AG09319 (cell line): ENCODE data around the gene MAGEB17.
A peak's percentile ranks its signal among the peaks of the same experiment; 100 is the strongest.
"Not testable (repeated sequence)": the region's sequence is repeated elsewhere in the genome, so short reads cannot be mapped to it uniquely, and the experiment has no call there.

ENCODE experiments used
- DNase-seq: peaks from one replicate; pipeline ENCODE4 v3.0.0-alpha.2; 2010; ENCODE audit warnings: low read depth; ENCODE audit errors: extremely low read depth
- TF ChIP-seq, protein P1 (sequence below): IDR thresholded peaks from 2 replicates; pipeline ENCODE4 v1.5.1; 2011; ENCODE audit warnings: low read depth, mild to moderate bottlenecking, inconsistent platforms, low read length, moderate library complexity

The MAGEB17 gene

DNA sequence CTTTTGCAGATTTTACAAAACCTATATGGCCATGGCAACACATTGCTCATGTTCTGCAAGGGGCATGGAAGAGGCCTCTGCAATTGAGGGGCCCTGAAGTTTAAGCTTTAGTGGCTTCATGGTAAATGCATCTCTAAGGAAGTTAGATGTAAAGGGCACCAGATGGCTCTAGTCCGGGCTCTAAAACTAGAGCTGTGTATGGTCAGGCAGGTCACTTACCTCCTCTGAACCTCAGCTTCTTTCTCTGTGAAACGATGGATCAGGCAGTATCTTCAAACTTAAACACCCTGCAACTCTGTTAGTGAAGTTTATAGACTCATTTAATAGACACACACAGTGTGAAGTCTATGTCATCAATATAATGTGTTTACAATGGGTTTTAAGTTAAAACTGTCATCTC lies 10.0 kb downstream of the MAGEB17 start:
- no peak for DNase-seq
- TF ChIP-seq, protein P1, sequence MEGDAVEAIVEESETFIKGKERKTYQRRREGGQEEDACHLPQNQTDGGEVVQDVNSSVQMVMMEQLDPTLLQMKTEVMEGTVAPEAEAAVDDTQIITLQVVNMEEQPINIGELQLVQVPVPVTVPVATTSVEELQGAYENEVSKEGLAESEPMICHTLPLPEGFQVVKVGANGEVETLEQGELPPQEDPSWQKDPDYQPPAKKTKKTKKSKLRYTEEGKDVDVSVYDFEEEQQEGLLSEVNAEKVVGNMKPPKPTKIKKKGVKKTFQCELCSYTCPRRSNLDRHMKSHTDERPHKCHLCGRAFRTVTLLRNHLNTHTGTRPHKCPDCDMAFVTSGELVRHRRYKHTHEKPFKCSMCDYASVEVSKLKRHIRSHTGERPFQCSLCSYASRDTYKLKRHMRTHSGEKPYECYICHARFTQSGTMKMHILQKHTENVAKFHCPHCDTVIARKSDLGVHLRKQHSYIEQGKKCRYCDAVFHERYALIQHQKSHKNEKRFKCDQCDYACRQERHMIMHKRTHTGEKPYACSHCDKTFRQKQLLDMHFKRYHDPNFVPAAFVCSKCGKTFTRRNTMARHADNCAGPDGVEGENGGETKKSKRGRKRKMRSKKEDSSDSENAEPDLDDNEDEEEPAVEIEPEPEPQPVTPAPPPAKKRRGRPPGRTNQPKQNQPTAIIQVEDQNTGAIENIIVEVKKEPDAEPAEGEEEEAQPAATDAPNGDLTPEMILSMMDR: no peak

DNA sequence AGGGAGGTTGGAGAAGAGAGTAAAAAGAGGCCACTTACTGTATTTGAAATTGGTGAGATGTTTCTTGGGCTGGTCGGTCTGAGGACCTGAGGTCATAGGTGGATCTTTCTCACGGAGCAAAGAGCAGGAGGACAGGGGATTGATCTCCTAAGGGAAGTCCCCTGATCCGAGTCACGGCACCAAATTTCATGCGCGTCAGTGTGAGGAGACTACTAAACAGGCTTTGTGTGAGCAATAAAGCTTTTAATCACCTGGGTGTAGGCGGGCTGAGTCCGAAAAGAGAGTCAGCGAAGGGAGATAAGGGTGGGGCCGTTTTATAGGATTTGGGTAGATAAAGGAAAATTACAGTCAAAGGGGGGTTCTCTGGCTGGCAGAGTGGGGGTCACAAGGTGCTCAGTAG lies 16.6 kb downstream of the MAGEB17 start:
- DNase-seq: not testable (repeated sequence)

GRCh38 chrX:16185725-16186136 lies 18.4 kb downstream of the MAGEB17 start:
- peak; percentile 15 for DNase-seq
- TF ChIP-seq, protein P1: no peak

- TF ChIP-seq, protein P1: no peak
- DNase-seq: no peak
Observed at GRCh38 chrX:16186380-16187007, 19.2 kb downstream of the MAGEB17 start.

GRCh38 chrX:16187024-16187760 lies 19.9 kb downstream of the MAGEB17 start:
- no peak for DNase-seq
- TF ChIP-seq, protein P1: no peak

- TF ChIP-seq, protein P1: no peak
- DNase-seq: no peak
Observed at GRCh38 chrX:16188687-16189086, 21.4 kb downstream of the MAGEB17 start.

GRCh38 chrX:16191605-16192004 lies 24.3 kb downstream of the MAGEB17 start:
- DNase-seq: no peak
- TF ChIP-seq, protein P1: no peak
